SJCRH30 (cell line): ENCODE data around the gene SCFD1. TPM values are rescaled to one million over a fixed set of nuclear protein-coding genes. Genes with fewer than 3 reads are reported as not detected.
A peak's percentile ranks its signal among the peaks of the same experiment; 100 is the strongest.
"Not testable (repeated sequence)": the region's sequence is repeated elsewhere in the genome, so short reads cannot be mapped to it uniquely, and the experiment has no call there.

Experiments
- DNase-seq, 2 experiments: peaks; one replicate each; pipeline ENCODE4 v3.0.0-alpha.2; 2015 to 2020
- H3K27ac ChIP-seq: fragments of 250-450 bp; sonication (Bioruptor Pico); 2 replicates; pipeline ENCODE4 v1.5.1; 2020; ENCODE audit warnings: mild to moderate bottlenecking, moderate library complexity
- H3K27me3 ChIP-seq: fragments of 250-450 bp; sonication (Bioruptor Pico); 2 replicates; pipeline ENCODE4 v1.5.1; 2020; ENCODE audit warnings: mild to moderate bottlenecking, moderate library complexity
- H3K36me3 ChIP-seq: fragments of 250-450 bp; sonication (Bioruptor Pico); 2 replicates; pipeline ENCODE4 v1.5.1; 2020; ENCODE audit warnings: mild to moderate bottlenecking, moderate library complexity
- H3K4me1 ChIP-seq: fragments of 250-450 bp; sonication (Bioruptor Pico); 2 replicates; pipeline ENCODE4 v1.5.1; 2020; ENCODE audit warnings: mild to moderate bottlenecking, moderate library complexity
- H3K4me3 ChIP-seq: fragments of 250-450 bp; sonication (Bioruptor Pico); 2 replicates; pipeline ENCODE4 v1.5.1; 2020; ENCODE audit warnings: mild to moderate bottlenecking, moderate library complexity
- H3K9me3 ChIP-seq: fragments of 250-450 bp; sonication (Bioruptor Pico); replicated peaks from 2 replicates; pipeline ENCODE4 v1.5.1; 2020; ENCODE audit warnings: mild to moderate bottlenecking, moderate library complexity
- total RNA-seq: library from RNA; depleted of rRNA; stranded (reverse); fragments of >200 nt; shearing (Covaris generic); gene quantifications from 2 replicates; pipeline ENCODE4 v1.2.3, GENCODE V29; 2014; rRNA removed

Gene SCFD1, protein sequence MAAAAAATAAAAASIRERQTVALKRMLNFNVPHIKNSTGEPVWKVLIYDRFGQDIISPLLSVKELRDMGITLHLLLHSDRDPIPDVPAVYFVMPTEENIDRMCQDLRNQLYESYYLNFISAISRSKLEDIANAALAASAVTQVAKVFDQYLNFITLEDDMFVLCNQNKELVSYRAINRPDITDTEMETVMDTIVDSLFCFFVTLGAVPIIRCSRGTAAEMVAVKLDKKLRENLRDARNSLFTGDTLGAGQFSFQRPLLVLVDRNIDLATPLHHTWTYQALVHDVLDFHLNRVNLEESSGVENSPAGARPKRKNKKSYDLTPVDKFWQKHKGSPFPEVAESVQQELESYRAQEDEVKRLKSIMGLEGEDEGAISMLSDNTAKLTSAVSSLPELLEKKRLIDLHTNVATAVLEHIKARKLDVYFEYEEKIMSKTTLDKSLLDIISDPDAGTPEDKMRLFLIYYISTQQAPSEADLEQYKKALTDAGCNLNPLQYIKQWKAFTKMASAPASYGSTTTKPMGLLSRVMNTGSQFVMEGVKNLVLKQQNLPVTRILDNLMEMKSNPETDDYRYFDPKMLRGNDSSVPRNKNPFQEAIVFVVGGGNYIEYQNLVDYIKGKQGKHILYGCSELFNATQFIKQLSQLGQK
- 78.3 and 112 TPM in 2 replicates for total RNA-seq

DNA sequence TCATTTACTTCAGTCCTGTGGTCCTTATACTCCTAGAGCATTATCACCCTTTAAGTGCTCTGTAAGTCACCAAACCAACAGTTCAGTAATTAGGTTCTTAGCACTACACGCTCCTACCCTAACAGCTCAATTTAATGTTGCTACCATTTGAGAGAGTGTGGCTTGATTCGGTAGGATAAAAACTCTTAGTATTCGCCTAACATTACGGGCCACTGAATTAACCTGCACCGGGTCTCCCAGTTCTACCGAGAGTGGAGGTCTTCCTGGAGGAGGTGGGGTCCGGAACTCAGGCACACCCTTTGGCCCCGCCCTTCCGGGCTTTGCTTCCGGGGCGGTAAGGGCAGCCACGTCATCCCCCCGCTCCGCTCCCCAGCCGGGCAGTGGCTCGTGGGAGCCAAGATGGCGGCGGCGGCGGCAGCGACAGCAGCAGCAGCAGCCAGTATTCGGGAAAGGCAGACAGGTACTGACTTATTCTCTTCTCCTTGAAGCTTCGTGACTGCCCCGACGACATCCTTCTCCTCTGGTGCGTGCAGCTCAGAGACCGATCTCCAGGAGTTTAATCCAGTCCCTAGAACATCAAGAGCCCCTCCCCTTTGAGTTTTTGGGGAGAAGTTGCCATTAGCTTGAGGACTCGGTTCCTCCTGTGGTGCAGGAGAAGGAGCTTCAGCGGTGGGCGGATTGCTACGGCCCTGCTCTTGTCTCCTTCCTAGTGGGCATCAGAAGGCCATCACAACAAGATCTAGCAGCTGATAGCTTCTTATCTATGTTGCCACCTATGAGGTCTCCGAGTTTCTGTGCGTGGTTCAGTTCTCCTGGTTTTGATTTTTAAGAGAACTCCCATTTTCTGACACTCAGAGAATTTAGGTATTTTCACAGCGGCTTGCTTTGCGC lies at the start of gene SCFD1:
Gene SCFD1 (plus strand): TSS at position 380 of the 891 bp plus-strand sequence. CDS start 20 bp downstream, at position 400.
- Histone ChIP-seq H3K27me3 (no peaks in the 10 kb centered on the region), H3K4me1 (no peaks in the 10 kb centered on the region; the same call in 1 of the 2 replicates), H3K27ac (peak within 1 kb of the TSS; percentile 69), H3K36me3 (peaks cover 2% of the 10 kb centered on the region; the same call in 1 of the 2 replicates), H3K4me3 (peak within 1 kb of the TSS; percentile 72), H3K9me3 (no peaks in the 10 kb centered on the region)
- DNase-seq: peak; percentile 94 to 95

DNA sequence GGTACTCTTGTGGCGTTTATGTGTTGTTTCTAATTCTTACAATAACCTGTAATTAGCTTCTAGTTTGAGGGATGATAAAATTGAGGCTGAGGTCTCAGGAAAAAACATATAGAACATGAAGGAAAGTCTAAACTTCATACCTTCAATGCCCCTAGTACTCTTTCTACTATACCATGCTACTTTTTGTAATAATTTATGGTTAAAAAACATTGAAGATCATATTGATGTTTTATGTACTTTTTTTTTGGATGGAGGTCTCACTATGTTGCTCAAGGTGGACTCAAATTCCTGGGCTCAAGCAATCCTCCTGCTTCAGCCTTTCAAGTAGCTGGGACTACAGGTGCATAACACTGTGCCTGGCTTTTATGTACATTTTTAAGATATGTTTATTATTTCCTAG lies 49.3 kb upstream of the SCFD1 start:
- Histone ChIP-seq H3K27me3 (no peaks in the 10 kb centered on the region), H3K36me3 (no peaks in the 10 kb centered on the region), H3K9me3 (no peaks in the 10 kb centered on the region), H3K27ac (no peak overlapping the region), H3K4me1 (0 out of 2 replicates have a peak, but pooled peaks cover 3% of the 10 kb centered on the region), H3K4me3 (no peak overlapping the region)
- no peak for DNase-seq

DNA sequence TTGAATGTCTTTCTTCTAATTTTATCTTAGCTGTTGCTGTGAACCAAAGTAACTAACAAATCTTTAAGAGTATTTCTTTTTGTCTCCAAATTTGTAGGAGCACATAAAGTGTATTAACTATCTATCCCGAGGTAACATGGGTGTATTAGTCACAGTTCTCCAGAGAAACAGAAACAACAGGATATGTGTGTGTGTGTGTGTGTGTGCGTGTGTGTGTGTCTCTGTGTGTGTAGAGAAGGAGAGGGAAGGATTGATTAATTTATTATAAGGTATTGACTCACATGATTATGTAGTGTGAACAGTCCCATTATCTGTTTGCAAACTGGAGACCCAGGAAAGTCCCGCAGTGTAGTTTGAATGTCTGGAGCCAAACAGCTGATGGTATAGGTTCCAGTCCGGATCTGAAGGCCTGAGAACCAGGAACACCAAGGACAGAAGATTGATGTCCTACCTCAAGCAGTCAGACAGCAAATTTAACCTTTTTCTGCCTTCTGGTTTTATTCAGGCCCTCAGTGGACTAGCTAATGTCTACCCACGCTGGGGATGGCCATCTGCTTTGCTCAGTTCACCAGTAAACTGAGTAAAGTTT lies 48.8 kb upstream of the SCFD1 start:
- Histone ChIP-seq H3K4me1 (0 out of 2 replicates have a peak, but pooled peaks cover 3% of the 10 kb centered on the region), H3K36me3 (no peaks in the 10 kb centered on the region), H3K27ac (no peak overlapping the region), H3K9me3 (no peaks in the 10 kb centered on the region), H3K4me3 (no peak overlapping the region), H3K27me3 (no peaks in the 10 kb centered on the region)
- no peak for DNase-seq

DNA sequence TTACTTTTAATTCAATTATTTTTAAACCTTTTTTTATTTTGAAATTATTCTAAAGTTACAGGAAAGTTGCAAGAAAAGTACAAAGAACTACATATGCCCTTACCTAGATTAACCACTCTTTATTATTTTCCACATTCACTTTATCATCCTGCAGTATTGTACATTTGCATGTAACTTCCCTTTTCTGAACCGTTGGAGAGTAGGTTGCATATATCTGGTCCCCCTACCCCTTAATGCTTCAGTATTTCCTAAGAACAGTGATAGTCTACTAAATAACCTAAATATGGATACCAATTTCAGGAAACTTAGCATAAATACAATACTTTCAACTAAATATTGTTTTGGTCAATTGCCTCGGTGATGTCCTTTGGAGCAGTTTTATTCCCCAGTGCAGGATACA lies 48.2 kb upstream of the SCFD1 start:
- no peak overlapping the region for H3K4me3 ChIP-seq

DNA sequence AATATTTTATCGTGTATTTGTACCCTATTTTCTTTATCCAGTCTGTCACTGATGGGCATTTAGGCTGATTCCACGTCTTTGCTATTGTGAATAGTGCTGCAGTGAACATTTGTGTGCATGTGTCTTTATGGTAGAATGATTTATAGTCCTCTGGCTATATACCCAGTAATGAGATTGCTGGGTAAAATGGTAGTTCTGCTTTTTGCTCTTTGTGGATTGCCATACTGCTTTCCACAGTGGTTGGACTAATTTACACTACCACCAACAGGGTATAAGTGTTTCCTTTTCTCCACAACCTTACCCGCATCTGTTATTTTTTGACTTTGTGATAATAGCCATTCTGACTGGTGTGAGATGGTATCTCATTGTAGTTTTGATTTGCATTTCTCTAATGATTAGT lies 47.3 kb upstream of the SCFD1 start:
- H3K36me3 ChIP-seq, DNase-seq, H3K27ac ChIP-seq, H3K4me1 ChIP-seq, H3K27me3 ChIP-seq, H3K4me3 ChIP-seq, H3K9me3 ChIP-seq: not testable (repeated sequence)

More for the DNA sequence above, 48.2 kb upstream of the SCFD1 start:
- H3K9me3 ChIP-seq: no peaks in the 10 kb centered on the region
- H3K36me3 ChIP-seq: no peaks in the 10 kb centered on the region
- no peak overlapping the region for H3K27ac ChIP-seq
- H3K27me3 ChIP-seq: no peaks in the 10 kb centered on the region
- DNase-seq: no peak
- 0 out of 2 replicates have a peak, but pooled peaks cover 3% of the 10 kb centered on the region for H3K4me1 ChIP-seq

DNA sequence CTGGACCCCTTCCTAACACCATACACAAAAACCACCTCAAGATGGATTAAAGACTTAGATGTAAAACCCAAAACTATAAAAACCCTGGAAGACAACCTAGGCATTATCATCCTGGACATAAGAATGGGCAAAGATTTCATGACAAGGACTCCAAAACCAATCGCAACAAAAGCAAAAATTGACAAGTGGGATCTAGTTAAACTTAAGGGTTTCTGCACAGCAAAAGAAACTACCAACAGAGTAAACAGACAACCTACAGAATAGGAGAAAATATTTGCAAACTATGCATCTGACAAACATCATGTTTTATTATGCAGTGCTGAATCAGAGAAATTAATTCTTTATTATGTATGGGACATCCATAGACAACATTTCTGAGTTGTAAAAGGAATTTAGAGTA lies 45.8 kb upstream of the SCFD1 start:
- not testable (repeated sequence) for H3K4me3 ChIP-seq, H3K9me3 ChIP-seq, H3K4me1 ChIP-seq, H3K27me3 ChIP-seq, H3K27ac ChIP-seq, DNase-seq, H3K36me3 ChIP-seq

DNA sequence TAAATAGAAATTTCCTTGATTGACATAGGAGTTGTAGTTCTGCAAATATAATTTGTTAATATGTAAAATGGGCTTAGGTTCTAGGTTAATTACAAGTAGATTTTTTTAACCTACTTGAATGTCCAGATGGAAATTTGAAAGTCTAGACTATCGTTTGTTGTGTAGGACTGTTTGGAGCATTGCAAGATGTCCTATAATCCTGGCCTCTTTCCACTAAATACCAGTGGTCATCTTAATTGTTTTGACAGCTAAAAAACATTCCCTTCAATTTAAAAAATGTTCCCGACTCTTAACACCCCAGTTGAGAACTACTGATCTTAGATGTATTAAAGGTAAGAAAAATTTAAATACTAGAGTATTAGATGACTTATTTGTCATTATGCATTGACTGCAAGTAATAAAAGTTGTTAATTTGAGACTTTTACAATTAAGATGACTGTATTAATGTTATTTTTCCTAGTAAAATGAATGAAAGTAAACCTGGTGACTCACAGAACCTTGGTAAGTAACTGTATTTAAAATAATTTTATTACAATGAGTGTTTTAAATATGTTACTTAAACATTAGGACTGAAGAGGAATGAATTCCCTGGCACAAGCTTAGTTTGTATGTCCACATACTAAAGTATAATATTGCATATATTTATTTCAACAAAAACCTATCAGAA lies 41.4 kb upstream of the SCFD1 start:
- no peaks in the 10 kb centered on the region; the same call in 1 of the 2 replicates for H3K27me3 ChIP-seq
- H3K27ac ChIP-seq: no peak overlapping the region
- DNase-seq: no peak
- peaks cover 6% of the 10 kb centered on the region for H3K9me3 ChIP-seq
- H3K4me3 ChIP-seq: no peak overlapping the region
- H3K4me1 ChIP-seq: no peaks in the 10 kb centered on the region
- H3K36me3 ChIP-seq: no peaks in the 10 kb centered on the region

DNA sequence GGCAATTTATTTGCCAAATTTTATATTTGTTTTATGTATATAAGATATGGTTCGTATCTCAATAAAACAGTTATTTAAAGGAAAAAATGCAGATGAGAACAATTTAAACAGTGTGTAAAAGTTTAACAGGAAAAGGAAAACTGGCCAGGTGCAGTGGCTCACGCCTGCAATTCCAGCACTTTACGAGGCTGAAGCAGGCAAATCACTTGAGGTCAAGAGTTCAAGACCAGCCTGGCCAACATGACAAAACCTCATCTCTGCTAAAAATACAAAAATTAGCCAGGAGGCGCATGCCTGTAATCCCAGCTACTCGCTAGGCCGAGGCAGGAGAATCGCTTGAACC lies 40.9 kb upstream of the SCFD1 start:
- Histone ChIP-seq H3K4me3 (no peak overlapping the region), H3K27ac (no peak overlapping the region), H3K36me3 (no peaks in the 10 kb centered on the region), H3K4me1 (no peaks in the 10 kb centered on the region), H3K9me3 (peaks cover 6% of the 10 kb centered on the region), H3K27me3 (no peaks in the 10 kb centered on the region; the same call in 1 of the 2 replicates)
- DNase-seq: no peak

DNA sequence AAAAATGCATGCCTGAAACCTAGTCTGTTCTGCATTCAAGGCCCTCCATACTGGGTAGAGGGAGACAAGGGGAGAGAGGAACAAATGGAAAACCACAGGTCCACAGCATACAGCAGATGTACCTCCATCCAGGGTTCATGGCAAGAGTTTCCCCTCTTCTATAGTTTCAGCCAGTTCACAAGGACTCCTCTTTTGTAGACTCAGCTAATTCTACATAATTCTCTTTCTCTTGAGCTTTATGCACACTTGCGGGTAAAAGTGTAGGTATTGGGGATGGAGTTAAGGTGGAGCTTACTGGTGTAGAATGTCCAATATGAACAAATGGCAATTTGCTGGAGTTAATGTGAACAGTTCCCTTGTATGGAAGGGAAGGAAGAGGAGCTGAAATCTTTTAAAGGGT lies 39.7 kb upstream of the SCFD1 start:
- Histone ChIP-seq H3K4me3 (no peak overlapping the region), H3K27ac (no peak overlapping the region), H3K36me3 (no peaks in the 10 kb centered on the region), H3K9me3 (peaks cover 6% of the 10 kb centered on the region), H3K27me3 (no peaks in the 10 kb centered on the region; the same call in 1 of the 2 replicates), H3K4me1 (no peaks in the 10 kb centered on the region)
- no peak for DNase-seq

DNA sequence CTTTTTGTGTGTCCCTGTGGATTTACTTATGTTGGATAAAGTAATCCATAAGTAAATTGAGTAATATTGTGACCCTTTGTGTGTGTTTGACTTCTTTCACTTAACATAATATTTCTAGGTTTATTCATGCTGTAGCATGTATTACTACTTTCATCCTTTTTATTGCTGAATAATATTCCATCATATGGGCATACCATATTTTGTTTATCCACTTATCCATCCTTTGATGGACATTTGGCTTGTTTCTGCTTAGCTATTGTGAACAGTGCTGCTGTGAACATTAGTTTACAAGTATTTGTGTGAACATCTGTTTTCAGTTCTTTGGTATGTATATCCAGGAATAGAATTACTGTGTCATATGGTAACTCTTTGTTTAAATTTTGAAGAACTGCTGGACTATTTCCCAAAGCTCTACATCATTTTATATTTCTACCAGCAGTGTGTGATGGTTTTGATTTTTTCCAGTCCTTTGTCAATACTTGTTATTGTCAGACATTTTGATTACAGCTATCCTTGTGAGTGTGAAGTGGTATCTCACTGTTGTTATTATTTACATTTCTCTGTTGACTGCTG lies 38.0 kb upstream of the SCFD1 start:
- Histone ChIP-seq H3K4me1 (no peaks in the 10 kb centered on the region), H3K9me3 (peaks cover 6% of the 10 kb centered on the region), H3K4me3 (no peak overlapping the region), H3K27me3 (no peaks in the 10 kb centered on the region; the same call in 1 of the 2 replicates), H3K36me3 (no peaks in the 10 kb centered on the region), H3K27ac (no peak overlapping the region)
- no peak for DNase-seq

DNA sequence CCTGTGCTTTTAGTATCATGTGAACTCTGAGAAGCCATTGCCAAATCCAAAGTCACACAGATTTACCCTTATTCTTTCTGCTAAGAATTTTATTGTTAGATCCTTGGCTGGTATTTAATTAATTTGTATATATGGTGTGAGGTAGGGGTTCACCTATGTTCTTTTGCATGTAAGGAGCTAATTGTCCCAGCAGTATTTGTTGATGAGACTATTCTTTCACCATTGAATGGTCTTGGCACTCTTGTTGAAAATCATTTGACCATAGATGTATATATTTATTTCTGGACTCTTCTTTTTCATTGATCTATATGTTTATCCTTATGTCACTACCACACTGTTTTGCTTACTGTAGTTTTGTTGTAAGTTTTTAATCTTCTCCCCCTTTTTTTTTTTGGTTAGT lies 36.9 kb upstream of the SCFD1 start:
- H3K36me3 ChIP-seq: no peaks in the 10 kb centered on the region
- H3K27ac ChIP-seq: no peak overlapping the region
- H3K4me1 ChIP-seq: no peaks in the 10 kb centered on the region
- peaks cover 6% of the 10 kb centered on the region for H3K9me3 ChIP-seq
- no peaks in the 10 kb centered on the region; the same call in 1 of the 2 replicates for H3K27me3 ChIP-seq
- H3K4me3 ChIP-seq: no peak overlapping the region
- no peak for DNase-seq

DNA sequence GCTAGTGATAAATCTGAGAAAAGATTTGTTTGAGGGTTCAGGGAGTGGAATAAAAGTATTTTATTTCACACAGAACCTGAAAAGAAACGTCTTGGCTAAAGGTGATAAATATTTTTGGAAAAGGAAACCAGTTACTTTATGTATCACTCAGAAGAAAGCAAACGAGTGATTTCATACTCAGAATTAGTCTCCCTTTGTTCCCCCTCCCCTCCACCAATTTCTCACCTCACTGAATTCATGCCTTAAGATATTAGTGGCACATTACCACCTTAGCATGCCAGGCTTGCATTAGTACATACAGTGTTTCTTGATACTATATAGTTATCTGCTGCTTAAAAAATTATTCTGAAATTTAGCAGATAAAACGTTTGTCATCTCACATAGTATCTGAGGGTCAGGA lies 35.0 kb upstream of the SCFD1 start:
- no peak for DNase-seq
- no peak overlapping the region for H3K27ac ChIP-seq
- no peaks in the 10 kb centered on the region for H3K4me1 ChIP-seq
- no peaks in the 10 kb centered on the region; the same call in 1 of the 2 replicates for H3K27me3 ChIP-seq
- peaks cover 6% of the 10 kb centered on the region for H3K9me3 ChIP-seq
- no peak overlapping the region for H3K4me3 ChIP-seq
- H3K36me3 ChIP-seq: no peaks in the 10 kb centered on the region

DNA sequence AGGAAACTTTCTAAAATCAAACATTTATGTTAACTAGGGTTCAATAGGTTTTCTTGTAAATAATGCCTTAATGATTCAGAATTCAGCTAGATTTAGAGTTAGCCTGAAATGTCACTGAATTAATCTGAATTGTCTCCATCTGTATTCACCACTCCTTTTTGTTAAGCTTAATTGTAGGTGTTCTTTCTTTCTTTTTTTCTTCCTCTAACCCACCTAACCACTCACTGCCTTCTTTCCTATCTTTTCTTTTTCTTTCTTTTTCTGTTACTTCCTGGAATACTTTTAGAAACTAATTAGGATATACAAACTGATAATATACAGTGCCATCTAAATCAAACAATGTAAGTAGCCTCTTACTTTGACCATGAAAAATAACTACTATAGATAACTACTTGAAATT lies 33.2 kb upstream of the SCFD1 start:
- no peak for DNase-seq
- no peaks in the 10 kb centered on the region for H3K36me3 ChIP-seq
- no peak overlapping the region for H3K27ac ChIP-seq

DNA sequence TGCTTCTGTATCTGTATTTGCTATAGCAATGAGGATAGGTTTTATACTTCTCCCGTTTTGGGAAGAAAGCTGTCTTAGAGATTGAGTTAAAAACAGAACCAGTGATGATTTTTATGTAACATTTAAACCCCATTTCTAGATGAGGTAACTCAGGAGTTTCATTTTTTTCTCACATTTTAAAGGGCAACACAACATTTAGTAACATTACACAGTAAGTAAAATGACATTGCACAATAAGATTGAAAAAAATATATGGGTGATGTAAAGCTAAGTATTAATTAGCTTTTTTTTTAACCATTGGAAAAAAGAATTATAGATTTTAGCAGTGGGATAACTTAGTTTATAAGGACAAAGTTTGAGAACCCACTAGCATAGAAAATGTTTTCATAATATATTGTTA lies 25.2 kb upstream of the SCFD1 start:
- Histone ChIP-seq H3K27me3 (0 out of 2 replicates have a peak, but pooled peaks cover 4% of the 10 kb centered on the region), H3K36me3 (no peaks in the 10 kb centered on the region)
- DNase-seq: no peak

More for the DNA sequence above, 33.2 kb upstream of the SCFD1 start:
- H3K4me3 ChIP-seq: no peak overlapping the region
- H3K27me3 ChIP-seq: no peaks in the 10 kb centered on the region
- peaks cover 6% of the 10 kb centered on the region for H3K9me3 ChIP-seq
- no peaks in the 10 kb centered on the region for H3K4me1 ChIP-seq

More for the DNA sequence above, 25.2 kb upstream of the SCFD1 start:
- Histone ChIP-seq H3K9me3 (no peaks in the 10 kb centered on the region), H3K4me3 (no peak overlapping the region), H3K27ac (no peak overlapping the region), H3K4me1 (no peaks in the 10 kb centered on the region)
